A549 (cell line): Measurements from ENCODE around the gene NFATC3.

Source experiments
- CHD2 ChIP-seq: fragments of 150-350 bp; IDR thresholded peaks from 2 replicates; pipeline ENCODE4 v1.6.1; 2014; ENCODE audit warnings: low read length; ENCODE audit not compliant: partially characterized antibody
- CTCF ChIP-seq: fragments of >200 bp; sonication (Bioruptor Twin); formaldehyde crosslinking; IDR thresholded peaks from 3 replicates; pipeline ENCODE4 v1.5.1; 2016
- POLR2A ChIP-seq: IDR thresholded peaks from 2 replicates; pipeline ENCODE4 v1.6.1; 2012; ENCODE audit warnings: mild to moderate bottlenecking, low read length
- SMC3 ChIP-seq: fragments of >200 bp; sonication (Bioruptor Twin); formaldehyde crosslinking; IDR thresholded peaks from 3 replicates; pipeline ENCODE4 v1.6.1; 2018; ENCODE audit warnings: inconsistent platforms
- TF ChIP-seq, protein P1 (sequence below): fragments of 450-650 bp; IDR thresholded peaks from 2 replicates; pipeline ENCODE4 v1.6.1; 2014; ENCODE audit warnings: antibody characterized with exemption

- TF ChIP-seq CTCF (no peak), SMC3 (no peak), POLR2A (no peak), CHD2 (no peak)
- TF ChIP-seq, protein P1, sequence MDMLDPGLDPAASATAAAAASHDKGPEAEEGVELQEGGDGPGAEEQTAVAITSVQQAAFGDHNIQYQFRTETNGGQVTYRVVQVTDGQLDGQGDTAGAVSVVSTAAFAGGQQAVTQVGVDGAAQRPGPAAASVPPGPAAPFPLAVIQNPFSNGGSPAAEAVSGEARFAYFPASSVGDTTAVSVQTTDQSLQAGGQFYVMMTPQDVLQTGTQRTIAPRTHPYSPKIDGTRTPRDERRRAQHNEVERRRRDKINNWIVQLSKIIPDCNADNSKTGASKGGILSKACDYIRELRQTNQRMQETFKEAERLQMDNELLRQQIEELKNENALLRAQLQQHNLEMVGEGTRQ, result no peak
These were observed 116.9 kb downstream of the NFATC3 start for GRCh38 chr16:68202091-68202519.
